ENCODE measurements around the gene WRAP73.
A peak's percentile ranks its signal among the peaks of the same experiment; 100 is the strongest.

The WRAP73 gene, protein sequence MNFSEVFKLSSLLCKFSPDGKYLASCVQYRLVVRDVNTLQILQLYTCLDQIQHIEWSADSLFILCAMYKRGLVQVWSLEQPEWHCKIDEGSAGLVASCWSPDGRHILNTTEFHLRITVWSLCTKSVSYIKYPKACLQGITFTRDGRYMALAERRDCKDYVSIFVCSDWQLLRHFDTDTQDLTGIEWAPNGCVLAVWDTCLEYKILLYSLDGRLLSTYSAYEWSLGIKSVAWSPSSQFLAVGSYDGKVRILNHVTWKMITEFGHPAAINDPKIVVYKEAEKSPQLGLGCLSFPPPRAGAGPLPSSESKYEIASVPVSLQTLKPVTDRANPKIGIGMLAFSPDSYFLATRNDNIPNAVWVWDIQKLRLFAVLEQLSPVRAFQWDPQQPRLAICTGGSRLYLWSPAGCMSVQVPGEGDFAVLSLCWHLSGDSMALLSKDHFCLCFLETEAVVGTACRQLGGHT

DNA sequence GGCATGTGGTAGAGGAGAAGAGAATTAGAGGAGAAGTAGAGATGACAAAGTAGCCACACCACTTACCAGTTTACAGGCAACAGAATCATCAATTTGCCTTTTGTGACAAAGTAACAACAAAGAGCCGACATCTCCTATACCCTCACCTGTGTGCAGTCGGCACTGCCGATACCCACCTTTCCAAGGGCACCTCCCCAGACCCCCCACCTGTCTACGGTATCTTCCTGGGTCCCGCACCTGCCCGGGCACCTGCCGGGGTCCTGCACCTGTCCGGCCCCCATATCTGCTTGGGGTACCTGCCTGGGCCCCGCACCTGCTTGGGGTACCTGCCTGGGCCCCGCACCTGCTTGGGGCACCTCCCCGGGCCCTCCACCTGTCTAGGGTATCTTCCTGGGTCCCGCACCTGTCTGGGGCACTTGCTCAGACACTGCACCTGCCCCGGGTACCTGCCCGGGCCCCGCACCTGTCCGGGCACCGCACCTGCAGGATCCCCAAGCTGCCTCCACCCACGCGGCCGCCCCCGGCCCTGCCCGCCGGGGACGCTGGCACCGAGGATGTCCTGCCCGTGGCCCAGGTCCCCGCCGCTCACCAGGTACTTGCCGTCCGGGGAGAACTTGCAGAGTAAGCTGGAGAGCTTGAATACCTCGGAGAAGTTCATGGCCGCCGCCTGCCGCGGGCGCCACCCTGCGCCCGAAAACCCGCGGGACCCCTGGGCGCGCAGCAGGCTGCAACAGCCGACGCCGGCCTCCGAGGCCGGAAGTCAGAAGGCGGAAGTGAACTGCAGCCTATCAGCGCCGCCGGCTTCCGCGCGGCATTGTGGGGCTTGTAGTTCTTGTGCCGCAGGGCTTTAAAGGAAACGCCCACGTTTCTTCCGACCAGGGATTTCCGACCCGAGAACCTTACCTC is at the start of gene WRAP73:
Gene WRAP73, minus strand, starts transcription at position 762 of the 906 bp plus-strand sequence. Its CDS starts 104 bp downstream, at position 658.
- no peak within 1 kb of the TSS for H3K27ac ChIP-seq
- DNase-seq (ENCODE audit: low read depth, low spot score) = peak; percentile 43

DNA sequence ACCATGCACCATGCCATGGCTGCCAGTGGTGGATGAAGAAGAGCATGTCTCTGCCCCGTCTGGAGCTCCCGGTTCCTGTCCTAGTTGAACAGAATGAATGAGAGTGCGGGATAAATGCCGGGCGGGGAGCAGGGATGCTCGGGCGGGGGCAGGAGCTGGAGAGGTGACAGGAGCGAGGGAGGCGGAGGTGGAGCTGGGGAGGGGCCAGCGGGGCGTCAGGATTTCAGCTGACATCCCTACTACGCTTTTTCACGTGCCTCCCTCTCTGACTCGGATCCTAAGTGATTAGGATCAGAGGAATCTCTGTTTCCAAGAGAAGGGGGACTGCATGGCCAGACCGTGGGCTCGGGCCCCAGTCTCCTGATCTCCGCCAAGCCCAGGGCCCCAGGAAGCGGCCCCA is 49.7 kb upstream of the WRAP73 start:
- no peak for DNase-seq (ENCODE audit: low read depth, low spot score)
- peak overlapping the region; percentile 42 for H3K27ac ChIP-seq

DNA sequence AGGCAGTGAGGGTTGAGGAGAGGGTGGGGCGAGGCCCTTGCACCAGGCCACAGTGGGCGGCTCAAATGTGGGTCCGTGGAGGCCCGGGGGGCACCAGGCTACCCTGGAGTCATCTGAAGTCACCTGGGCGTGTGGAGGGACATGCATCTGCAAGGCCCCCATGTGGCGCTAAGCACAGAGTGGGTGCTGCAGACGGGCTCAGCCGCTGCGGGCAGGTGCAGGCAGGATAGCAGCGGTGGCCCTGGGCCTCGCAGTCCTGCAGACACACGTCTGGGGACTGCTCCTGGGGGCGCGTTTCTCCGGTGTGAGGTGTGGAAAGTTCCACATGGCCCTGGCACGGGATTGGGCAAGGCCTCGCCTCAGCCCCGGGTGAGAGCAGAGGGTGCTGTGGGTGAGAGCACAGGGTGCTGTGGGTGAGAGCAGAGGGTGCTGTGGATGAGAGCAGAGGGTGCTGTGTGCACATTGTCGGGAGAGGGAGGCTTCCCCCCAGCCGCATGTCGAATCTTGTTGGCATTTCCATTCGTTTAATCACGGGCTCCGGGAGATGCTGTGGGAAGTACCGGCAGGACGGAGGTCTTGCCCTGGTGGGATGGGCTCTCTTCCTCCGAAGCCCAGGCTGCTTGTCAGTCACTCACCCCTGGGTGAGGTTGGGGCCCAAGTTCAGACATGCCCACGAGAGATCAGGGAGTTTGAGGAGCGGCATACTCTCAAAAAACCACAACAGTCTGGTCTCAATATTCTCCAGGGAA is 48.9 kb upstream of the WRAP73 start:
- DNase-seq (ENCODE audit: low read depth, low spot score) = peak; percentile 70
- H3K27ac ChIP-seq = peak overlapping the region; percentile 42

DNA sequence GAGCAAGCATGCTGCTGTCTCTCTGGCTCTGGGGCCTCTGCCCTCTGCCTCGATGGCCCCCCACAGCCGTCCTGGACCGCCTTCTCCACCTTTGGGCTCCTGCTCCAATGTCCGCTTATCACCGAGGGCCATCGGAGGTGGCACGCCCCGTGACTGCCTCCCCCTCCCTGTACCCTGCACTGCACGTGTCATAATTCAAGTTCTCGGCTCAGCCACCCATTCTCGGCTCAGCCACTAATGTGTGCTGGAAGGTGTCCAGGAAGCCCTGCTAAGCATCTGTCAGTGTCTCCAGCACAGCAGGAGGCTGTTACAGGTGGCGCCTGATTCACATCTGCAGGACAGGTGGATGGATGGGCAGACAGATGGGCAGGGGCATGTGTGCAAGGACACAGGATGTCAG is 47.9 kb upstream of the WRAP73 start:
- DNase-seq (ENCODE audit: low read depth, low spot score) = no peak
- no peak overlapping the region for H3K27ac ChIP-seq

DNA sequence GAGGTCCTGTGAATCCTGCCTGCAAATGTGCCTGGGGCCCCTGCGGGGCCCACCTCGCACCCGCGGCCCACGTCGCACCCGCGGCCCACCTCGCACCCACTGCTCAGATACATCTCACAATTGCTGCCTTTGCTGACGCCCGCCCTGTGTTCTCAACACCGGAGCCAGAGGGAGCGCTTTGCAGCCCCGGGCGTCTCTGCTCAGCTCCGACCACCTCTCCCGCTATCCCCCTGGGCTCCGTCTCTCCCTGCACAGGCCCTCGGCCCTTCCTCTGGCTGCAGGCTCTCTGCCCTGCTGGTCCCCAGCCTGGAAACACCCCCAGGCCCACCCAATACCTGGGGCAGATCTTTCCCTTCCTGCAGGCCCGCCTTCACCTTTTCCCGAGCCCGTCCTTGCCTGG is 47.2 kb upstream of the WRAP73 start:
- no peak for DNase-seq (ENCODE audit: low read depth, low spot score)
- no peak overlapping the region for H3K27ac ChIP-seq

DNA sequence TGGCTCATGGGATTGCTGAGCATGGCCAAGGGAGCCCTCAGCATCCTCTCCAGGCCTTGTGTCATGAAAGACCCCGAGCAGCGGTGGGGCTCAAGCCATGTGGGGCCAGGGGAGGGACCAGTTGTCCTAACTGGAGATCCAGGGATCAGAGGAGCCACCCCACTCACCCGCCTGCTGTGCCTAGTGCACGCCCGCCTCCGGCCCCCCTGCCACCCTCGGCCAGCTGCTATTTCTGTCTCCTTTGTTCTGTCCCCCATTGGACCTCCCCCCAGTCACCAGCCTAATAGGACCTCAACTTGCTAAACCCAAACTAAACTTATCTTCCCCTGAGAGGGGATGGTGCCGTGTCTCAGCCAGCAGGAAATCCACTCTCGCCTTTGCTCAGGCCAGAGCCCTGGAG is 46.8 kb upstream of the WRAP73 start:
- DNase-seq (ENCODE audit: low read depth, low spot score) = no peak
- H3K27ac ChIP-seq = no peak overlapping the region

DNA sequence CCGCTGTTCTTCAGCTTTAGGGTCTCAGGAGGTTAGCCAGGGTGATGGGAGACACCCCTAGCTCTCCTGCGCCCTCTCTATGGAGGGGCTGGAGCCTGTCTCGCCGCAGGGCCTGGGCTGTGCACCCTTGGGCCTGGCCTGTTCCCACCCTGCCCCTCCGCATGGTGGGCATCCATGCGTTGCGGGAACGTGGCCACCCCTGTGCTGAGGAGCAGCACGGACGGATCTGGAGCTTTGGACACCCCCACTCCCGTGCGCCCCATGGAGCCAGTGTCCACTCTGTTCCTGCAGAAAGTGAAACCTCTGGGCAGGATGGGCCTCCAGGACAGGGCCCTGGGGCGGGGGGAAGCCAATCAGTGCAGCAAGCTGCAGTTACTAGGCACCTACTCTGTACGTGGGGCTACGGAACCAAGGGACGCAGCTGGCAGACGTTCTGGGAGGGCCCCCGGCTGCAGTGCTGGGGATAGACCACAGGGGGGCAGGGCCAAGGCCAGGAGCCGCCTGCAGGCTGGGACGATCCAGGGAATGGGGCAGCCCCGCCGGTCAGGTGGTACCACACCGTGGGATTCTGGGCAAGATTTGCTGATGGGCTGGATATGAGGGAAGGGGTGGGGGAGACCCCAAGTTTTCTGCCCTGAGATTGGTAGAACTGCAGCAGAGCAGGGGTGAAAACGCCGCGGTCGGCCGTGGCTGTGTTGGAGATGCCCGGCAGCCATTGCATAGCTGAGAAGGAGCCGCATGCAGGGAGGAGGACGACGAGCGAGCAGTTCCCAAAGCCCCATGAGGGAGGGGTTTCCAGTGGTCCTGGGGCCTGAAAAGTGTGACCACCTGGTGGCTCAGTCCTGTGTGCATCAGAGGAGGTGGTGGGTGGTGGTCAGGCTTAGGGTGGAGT is 45.7 kb upstream of the WRAP73 start:
- no peak for DNase-seq (ENCODE audit: low read depth, low spot score)

DNA sequence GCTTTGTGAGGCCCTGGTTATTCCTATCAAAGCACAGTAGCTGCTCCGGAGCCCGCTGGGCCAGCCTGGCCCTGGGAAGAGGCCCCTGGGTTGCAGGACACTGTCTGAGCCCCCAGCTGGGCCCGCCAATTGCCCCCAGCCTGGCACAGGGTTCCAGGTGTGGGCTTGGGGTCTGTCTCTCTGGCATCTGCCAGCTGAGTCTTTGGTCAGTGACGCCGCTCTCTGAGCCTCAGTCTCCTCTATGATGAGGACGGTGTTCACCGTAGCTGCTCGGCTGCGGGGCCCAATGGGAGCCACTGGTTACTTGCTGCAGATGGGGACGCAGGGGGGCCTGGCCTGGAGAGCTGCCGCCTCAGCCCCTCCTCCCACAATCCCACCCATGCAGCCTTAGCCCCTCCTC is 43.4 kb upstream of the WRAP73 start:
- no peak overlapping the region for H3K27ac ChIP-seq
- no peak for DNase-seq (ENCODE audit: low read depth, low spot score)

More for the DNA sequence above, 45.7 kb upstream of the WRAP73 start:
- H3K27ac ChIP-seq = no peak overlapping the region

DNA sequence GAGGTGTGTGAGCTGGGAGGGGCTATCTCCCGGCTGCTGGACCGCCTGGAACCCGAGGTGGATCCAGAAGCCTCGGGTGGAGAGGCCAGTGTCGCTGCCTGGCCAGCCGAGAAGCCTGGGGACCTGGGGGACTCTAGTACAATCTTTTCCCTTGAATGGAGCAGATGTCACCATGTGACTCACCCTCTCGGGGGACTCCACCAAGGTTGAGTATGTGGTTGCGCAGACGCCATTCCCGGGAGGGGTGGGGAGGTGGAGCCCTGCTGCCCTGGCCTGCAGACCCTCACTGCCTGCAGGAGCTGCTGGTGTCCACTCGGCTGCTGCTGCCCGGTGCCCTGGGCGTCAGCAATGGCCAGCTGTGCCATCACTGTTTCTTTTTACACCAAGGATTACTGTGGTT is 42.7 kb upstream of the WRAP73 start:
- no peak for DNase-seq (ENCODE audit: low read depth, low spot score)
- no peak overlapping the region for H3K27ac ChIP-seq

DNA sequence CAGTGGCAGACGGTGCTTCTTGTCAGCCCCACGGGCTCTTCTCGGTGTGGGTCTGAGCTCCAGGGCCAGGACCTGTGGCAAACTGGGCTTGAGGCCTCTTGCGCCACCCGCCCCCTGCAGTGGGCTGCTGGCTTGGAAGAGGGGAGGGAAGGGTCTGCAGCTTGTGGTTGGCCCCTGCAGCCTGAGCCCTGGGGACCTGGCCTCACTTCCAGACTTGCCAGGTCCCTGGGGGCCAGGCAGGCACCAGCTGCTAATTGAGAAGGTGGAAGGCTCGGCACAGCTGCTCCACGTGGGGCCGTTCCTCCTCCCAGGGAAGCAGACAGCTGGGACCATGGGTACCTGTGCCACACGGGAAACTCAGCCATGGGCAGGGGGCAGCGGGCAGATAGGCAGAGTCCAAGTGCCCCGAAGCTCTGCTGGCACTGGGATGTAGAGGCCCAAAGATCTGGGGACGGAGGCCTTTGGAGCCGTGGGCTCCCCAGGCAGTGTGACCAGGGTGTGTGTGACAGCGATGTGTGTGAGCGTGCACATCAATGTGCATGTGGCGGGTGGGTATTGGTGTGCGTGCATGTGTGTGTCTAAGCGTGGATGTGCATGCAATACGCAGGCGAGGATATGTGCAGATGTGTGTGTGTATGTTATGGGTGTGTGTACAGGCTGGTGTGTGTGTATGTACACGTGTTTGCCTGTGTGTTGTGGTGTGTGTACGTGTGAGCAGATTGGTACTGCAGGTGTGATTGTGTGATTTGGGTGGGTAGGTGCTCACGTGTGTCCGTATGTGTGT is 41.7 kb upstream of the WRAP73 start:
- no peak overlapping the region for H3K27ac ChIP-seq

DNA sequence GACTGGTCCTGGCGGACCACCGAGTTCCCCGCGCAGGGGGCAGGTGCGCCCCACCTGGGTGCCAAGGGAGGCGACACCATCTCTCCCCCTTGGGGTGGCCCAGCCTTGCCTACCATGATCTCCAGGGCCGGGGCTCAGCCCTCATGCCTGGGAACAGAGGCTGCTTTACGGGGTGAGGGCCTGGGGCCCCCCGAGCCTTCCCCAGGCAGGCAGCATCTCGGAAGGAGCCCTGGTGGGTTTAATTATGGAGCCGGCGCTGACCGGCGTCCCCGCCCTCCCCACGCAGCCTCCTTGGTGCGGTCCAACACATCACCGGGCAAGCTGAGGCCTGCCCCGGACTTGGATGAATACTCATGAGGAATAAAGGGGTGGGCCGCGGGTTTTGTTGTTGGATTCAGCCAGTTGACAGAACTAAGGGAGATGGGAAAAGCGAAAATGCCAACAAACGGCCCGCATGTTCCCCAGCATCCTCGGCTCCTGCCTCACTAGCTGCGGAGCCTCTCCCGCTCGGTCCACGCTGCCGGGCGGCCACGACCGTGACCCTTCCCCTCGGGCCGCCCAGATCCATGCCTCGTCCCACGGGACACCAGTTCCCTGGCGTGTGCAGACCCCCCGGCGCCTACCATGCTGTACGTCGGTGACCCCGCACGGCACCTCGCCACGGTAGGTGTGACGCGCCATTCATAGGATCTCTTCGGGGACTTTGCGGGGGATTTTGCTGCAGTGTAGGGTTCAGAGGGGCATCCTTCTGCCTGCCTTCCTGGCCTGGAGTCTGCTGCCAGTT is 40.6 kb upstream of the WRAP73 start:
- no peak overlapping the region for H3K27ac ChIP-seq
- DNase-seq (ENCODE audit: low read depth, low spot score) = peak; percentile 46

More for the DNA sequence above, 41.7 kb upstream of the WRAP73 start:
- DNase-seq (ENCODE audit: low read depth, low spot score) = no peak

DNA sequence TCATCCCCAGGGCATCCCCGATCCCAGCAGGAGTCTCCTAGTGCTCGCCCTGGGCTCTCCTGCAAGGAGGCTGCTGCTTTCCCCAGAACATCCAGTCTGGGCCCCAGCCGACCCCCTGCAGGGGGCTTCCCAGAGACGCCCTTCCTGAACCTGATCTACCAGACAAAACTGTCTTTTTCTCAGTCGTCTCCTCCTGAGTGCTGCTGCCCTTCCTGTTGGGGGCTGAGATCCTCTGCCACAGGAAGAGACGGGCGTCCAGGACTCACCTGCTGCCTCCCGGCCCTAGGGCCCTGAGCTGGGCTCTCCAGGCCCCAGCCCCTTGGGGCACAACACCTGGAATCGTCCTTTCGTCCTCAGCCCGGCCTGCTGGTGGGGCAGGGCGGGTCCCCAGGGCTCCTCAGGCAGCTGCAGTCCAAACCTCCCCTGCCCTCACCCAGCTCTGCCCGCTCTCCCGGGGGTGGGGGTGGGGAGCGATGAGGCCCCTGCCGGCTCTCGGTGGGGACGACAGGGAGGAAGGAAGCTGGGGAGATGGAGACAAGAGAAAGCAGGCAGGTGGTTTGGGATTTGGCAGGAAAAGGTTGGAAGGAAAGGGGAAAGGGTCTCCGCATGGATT is 39.3 kb upstream of the WRAP73 start:
- DNase-seq (ENCODE audit: low read depth, low spot score) = no peak
- no peak overlapping the region for H3K27ac ChIP-seq

DNA sequence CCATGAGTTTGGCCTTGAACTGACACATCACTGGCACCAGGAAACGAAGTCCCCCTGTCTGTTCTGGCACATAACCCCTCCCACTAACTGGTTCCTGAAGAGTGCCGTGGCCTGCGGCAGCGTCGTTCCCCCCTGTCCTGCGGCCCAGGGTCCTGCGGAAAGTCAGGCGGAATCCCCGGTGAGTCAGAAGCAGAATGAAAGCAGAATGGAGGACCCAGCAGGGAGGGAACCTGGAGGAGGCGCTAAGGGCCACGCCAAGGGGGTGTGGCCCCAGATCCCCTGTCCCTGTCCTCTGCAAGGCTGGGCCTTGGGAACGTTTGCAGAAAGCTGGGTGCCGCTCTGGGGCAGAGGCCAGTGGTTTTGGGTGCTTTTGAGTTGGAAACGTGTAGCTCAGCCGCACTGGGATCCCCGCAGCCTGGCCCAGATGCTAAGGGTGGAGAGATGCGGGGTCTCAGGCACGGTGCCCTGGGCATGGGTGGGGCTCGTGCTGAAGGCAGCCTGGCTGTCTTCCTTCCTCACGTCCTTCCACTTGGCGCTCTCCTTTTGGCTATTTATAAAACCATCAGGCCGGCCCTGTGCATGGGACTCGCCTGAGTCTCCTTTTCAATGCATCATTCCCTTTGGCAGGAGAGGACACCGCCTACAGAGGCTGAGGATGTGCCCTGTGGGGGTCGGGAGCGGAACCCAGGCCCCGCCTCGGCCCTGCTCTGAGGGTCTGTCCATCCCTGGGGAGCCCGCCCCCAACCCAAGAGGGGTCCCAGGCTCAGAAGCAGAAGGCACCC is 38.6 kb upstream of the WRAP73 start:
- DNase-seq (ENCODE audit: low read depth, low spot score) = no peak
- H3K27ac ChIP-seq = no peak overlapping the region

DNA sequence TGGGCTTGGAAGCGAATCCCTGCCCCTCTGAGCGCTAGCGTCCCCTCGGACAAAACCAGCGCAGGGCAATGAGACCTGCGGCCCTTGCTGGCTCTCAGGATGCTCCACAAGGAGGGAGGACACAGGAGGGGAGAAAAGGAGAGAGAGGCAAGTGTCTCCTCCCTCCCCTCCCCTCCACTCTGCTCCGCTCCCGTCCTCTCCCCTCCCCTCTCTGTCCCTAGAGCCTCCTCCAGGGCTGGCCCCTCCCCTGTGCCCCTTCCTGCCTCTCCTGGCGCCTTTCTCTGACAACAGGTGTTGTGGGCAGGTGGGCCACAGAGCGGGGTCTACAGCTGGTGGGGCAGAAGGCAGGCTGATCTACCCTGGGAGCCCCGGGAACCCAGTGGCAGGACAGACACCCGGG is 37.6 kb upstream of the WRAP73 start:
- DNase-seq (ENCODE audit: low read depth, low spot score) = no peak
- no peak overlapping the region for H3K27ac ChIP-seq

DNA sequence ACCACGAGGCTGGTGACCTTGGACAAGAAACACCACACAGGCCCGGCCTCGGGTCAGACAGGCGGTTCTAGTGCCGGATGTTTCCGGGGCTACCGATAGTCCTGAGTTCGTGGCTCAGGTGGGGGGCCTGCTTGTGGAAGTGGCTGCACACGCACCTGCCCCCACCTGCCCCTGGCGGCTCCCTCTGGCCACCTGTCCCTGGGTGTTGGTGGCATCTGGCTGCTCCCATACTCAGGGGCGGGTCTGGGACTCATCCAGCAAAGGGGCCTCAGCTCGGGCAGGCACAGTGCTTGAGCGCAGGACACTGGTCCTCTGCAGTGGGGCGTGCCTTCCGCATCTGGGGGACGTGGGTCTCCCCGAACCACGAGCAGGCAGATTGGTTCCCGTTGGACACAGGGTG is 36.0 kb upstream of the WRAP73 start:
- H3K27ac ChIP-seq = no peak overlapping the region
- DNase-seq (ENCODE audit: low read depth, low spot score) = no peak

DNA sequence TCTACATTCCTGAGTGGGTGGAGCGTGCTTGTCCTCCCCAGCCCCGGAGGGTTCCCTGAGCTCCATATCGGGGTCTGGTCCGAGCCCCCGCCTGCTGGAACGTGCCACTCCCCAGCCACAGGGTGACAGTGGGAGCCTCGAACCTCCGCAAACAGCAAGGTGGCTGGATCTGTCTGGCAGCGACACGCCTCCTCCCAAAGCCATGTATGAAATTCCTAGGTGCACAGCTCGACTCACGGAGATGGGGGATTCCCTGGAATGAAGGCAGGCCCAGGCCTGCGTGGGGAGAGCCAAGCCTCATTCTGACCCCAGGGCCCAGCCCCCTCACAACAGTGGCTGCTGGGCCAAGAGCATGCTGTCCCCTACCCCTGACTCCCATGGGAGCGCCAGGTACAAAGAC is 35.3 kb upstream of the WRAP73 start:
- no peak for DNase-seq (ENCODE audit: low read depth, low spot score)
- no peak overlapping the region for H3K27ac ChIP-seq

DNA sequence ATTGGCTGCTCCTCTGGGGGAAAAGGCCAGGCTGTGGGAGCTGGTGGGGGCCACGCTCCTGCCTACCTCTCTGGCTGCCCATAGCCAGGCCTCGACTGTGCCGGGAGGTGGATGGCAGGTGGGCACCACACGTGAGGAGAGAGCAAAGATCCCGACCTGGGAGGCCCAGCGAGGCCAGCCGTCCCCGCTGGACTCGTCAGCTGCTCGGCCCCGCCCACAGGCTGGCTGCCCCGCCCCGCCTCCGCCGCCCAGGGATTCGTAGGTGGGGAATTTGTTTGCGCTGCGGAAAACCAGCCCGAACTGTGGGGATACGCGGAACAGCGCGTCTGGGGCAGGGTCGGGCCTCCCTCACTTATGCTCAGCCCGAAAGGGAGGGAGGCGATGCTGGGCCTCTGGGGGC is 34.1 kb upstream of the WRAP73 start:
- no peak overlapping the region for H3K27ac ChIP-seq
- DNase-seq (ENCODE audit: low read depth, low spot score) = no peak

Measured in epithelial cell of prostate (primary cell).